GM12878 (cell line): ENCODE data around the gene CEP170B. TPM values are rescaled to one million over a fixed set of nuclear protein-coding genes. Genes with fewer than 3 reads are reported as not detected.
"Not testable (repeated sequence)": the region's sequence is repeated elsewhere in the genome, so short reads cannot be mapped to it uniquely, and the experiment has no call there.

ENCODE experiments used
- ATAC-seq: fragments of 200-7000 bp; cut with Tn5 transposase; 3 replicates; pipeline ENCODE4 v1.9.1; 2020; ENCODE audit warnings: mild to moderate bottlenecking, moderate library complexity
- BruUV-seq: library from RNA; stranded (reverse); fragments of 400-500 nt; replicated peaks from 2 replicates; lab custom pipeline; 2021; lab: Mats Ljungman, UMichigan
- CTCF ChIA-PET: fragments of 300-600 bp; sonication (Branson Sonifier 250); formaldehyde crosslinking; extraction: SDS; loops from one replicate; lab custom pipeline; 2021; ENCODE audit warnings: inconsistent platforms; lab: Yijun Ruan, JAX
- POLR2A ChIA-PET: fragments of 350-600 bp; formaldehyde crosslinking; extraction: SDS; loops from one replicate; lab custom pipeline; 2021; ENCODE audit warnings: inconsistent platforms; lab: Charles Lee
- RAD21 ChIA-PET: fragments of 300-600 bp; sonication (Branson Sonifier 250); formaldehyde crosslinking; loops from one replicate; lab custom pipeline; 2023; ENCODE audit warnings: antibody characterized with exemption; ENCODE audit not compliant: unreplicated experiment; lab: Charles Lee
- SMC1A ChIA-PET: fragments of 300-600 bp; sonication (Branson Sonifier 250); formaldehyde crosslinking; loops from one replicate; lab custom pipeline; 2023; ENCODE audit not compliant: unreplicated experiment, uncharacterized antibody; lab: Charles Lee
- DNase-seq: peaks from one replicate; pipeline ENCODE4 v3.0.0-alpha.2; 2011; ENCODE audit warnings: low read depth, low spot score
- FAIRE-seq: peaks from 3 replicates; lab custom pipeline; 2011; peaks lifted over from hg19 to GRCh38; lab: Jason Lieb, UNC
- H2AFZ ChIP-seq: 2 replicates; pipeline ENCODE4 v1.6.0; 2011; ENCODE audit warnings: low read depth, low read length, control low read depth; ENCODE audit not compliant: control insufficient read depth
- H3K27ac ChIP-seq: 2 replicates; pipeline ENCODE4 v1.5.1; 2011; ENCODE audit warnings: control low read depth; ENCODE audit not compliant: control insufficient read depth, insufficient read depth
- H3K27me3 ChIP-seq, 2 experiments: replicated peaks in 1 of 2; 2 replicates each; pipeline versions ENCODE4 v1.6.0 to v1.6.1; 2011; ENCODE audit warnings: low read length in 1 of 2; ENCODE audit not compliant: control insufficient read depth in 2 of 2, insufficient read depth in 2 of 2
- H3K36me3 ChIP-seq, 2 experiments: 2 replicates each; pipeline ENCODE4 v1.5.1; 2011; ENCODE audit warnings: low read length in 1 of 2; ENCODE audit not compliant: control insufficient read depth in 2 of 2, insufficient read depth in 2 of 2
- H3K4me1 ChIP-seq: 2 replicates; pipeline ENCODE4 v1.6.1; 2011; ENCODE audit warnings: mild to moderate bottlenecking, low read length, moderate library complexity, mixed read lengths; ENCODE audit not compliant: control insufficient read depth, insufficient read depth
- H3K4me2 ChIP-seq: 2 replicates; pipeline ENCODE4 v1.6.0; 2011; ENCODE audit warnings: control low read depth; ENCODE audit not compliant: control insufficient read depth, insufficient read depth
- H3K4me3 ChIP-seq: fragments of 200-600 bp; sonication (generic); 2 replicates; pipeline ENCODE4 v1.5.1; 2016
- H3K79me2 ChIP-seq: 2 replicates; pipeline ENCODE4 v1.6.0; 2011; ENCODE audit warnings: low read length; ENCODE audit not compliant: control insufficient read depth, insufficient read depth
- H3K9ac ChIP-seq: 2 replicates; pipeline ENCODE4 v1.8.0; 2011; ENCODE audit warnings: low read length, control low read depth, mixed read lengths; ENCODE audit not compliant: control insufficient read depth, insufficient read depth
- H3K9me3 ChIP-seq: replicated peaks from 3 replicates; pipeline ENCODE4 v1.5.1; 2011; ENCODE audit warnings: mild to moderate bottlenecking, low read length; ENCODE audit not compliant: control insufficient read depth, insufficient read depth
- H4K20me1 ChIP-seq: 2 replicates; pipeline ENCODE4 v1.6.0; 2011; ENCODE audit not compliant: control insufficient read depth, insufficient read depth
- WGBS: methylation state at CpG from one replicate; pipeline ENCODE4 v1.1.6; 2016; ENCODE audit warnings: low lambda C conversion rate; ENCODE audit not compliant: insufficient replicate concordance, insufficient coverage; ENCODE audit errors: missing lambda C conversion rate; 5-methylcytosine and 5-hydroxymethylcytosine counted together
- in situ Hi-C: fragments of 300-500 bp; cut with MboI; formaldehyde crosslinking; loops from 9 replicates; pipeline ENCODE4 v1.14.3; 2018; ENCODE audit warnings: mixed read lengths
- intact Hi-C: fragments of 100-400 bp; cut with micrococcal nuclease; formaldehyde crosslinking; loops from one replicate; pipeline ENCODE4 v1.14.2; 2022; ENCODE audit not compliant: unreplicated experiment
- polyA plus RNA-seq, 11 experiments: library from polyadenylated mRNA; depleted of rRNA in 4 of 11; unstranded in 6 of 11; stranded (reverse) in 5 of 11; fragments of >200 nt; fragmentation: Nextera tagmentation in 4 of 11; fragmentation: Illumina TruSeq in 1 of 11; extraction: Ambion mirVana in 4 of 11; extraction: Trizol in 1 of 11; gene quantifications; 1 replicate in 1 of 11; 2 replicates in 10 of 11; pipeline versions ENCODE4 v1.2.1 to v1.2.3, GENCODE V29; 2011 to 2016; ENCODE audit warnings: inconsistent platforms in 2 of 11, missing spikeins in 2 of 11, low read depth in 1 of 11
- total RNA-seq, 4 experiments: library from RNA; depleted of rRNA in 3 of 4; stranded (reverse); fragments of >200 nt in 3 of 4; fragmentation: Illumina TruSeq in 1 of 4; extraction: Trizol in 1 of 4; gene quantifications; 2 replicates each; pipeline versions ENCODE4 v1.2.1 to v1.2.3, GENCODE V29; 2013 to 2021

Gene CEP170B
- total and polyA plus RNA-seq, 10 of the 15 experiments (the other 5 are each of a cell fraction or from before 2014, with no cell fraction given) = 0.01 to 0.44 (median 0.05) TPM; not detected in 4

- H3K4me3 ChIP-seq, H3K9ac ChIP-seq, H3K27me3 ChIP-seq, H3K79me2 ChIP-seq, RAD21 ChIA-PET, H3K36me3 ChIP-seq, SMC1A ChIA-PET, BruUV-seq, H3K9me3 ChIP-seq, CTCF ChIA-PET, in situ Hi-C loops, H3K4me2 ChIP-seq, FAIRE-seq, intact Hi-C loops, ATAC-seq, H2AFZ ChIP-seq, H4K20me1 ChIP-seq, H3K27ac ChIP-seq, DNase-seq, POLR2A ChIA-PET, H3K4me1 ChIP-seq: not testable (repeated sequence)
- 63% methylated on average over 28 of the region's 29 CpGs for WGBS
Observed at GRCh38 chr14:104944436-104945205, 79.6 kb downstream of the CEP170B start.

GRCh38 chr14:104945266-104945665 is 80.2 kb downstream of the CEP170B start:
- H3K27ac ChIP-seq, intact Hi-C loops, BruUV-seq, H3K36me3 ChIP-seq, H3K4me1 ChIP-seq, H3K27me3 ChIP-seq, H3K4me2 ChIP-seq, RAD21 ChIA-PET, H3K9ac ChIP-seq, CTCF ChIA-PET, FAIRE-seq, ATAC-seq, POLR2A ChIA-PET, H3K4me3 ChIP-seq, H3K9me3 ChIP-seq, SMC1A ChIA-PET, H2AFZ ChIP-seq, H4K20me1 ChIP-seq, DNase-seq, H3K79me2 ChIP-seq, in situ Hi-C loops: not testable (repeated sequence)
- 81% methylated on average over 13 of the region's 20 CpGs for WGBS

Other genes starting within 250 kb of the CEP170B start
Only the 7 nearest of the 10 such genes appear.
- not detected in 2 replicates for gene ADSS1, start 141.0 kb upstream of the CEP170B start, total RNA-seq (2014; rRNA removed)
- not detected in 2 replicates for gene ADSS1, start 141.0 kb upstream of the CEP170B start, total RNA-seq (2014; rRNA removed; fragmentation: Illumina TruSeq; extraction: Trizol)
- gene ADSS1, start 141.0 kb upstream of the CEP170B start, total RNA-seq (2021) = 0.28 TPM in 1 of 2 replicates, not detected in the other
- gene ADSS1, start 141.0 kb upstream of the CEP170B start, polyA plus RNA-seq (2011; rRNA removed) = 0.19 and 0.39 TPM in 2 replicates
- gene ADSS1, start 141.0 kb upstream of the CEP170B start, polyA plus RNA-seq (2014; fragmentation: Illumina TruSeq; extraction: Trizol) = 0.12 TPM in 1 of 2 replicates, not detected in the other
- gene ADSS1, start 141.0 kb upstream of the CEP170B start, polyA plus RNA-seq (2014; fragmentation: Nextera tagmentation; extraction: Ambion mirVana) = under 1 TPM in 1 of 2 experiments, not detected in 1; 0.11 TPM
- gene ADSS1, start 141.0 kb upstream of the CEP170B start, polyA plus RNA-seq (2014; rRNA removed) = 0.45 TPM in 1 of 2 replicates, not detected in the other
- not detected for gene ADSS1, start 141.0 kb upstream of the CEP170B start, polyA plus RNA-seq (2016; fragmentation: Nextera tagmentation; extraction: Ambion mirVana)
- 182 and 197 TPM in 2 replicates for gene SIVA1, start 112.1 kb upstream of the CEP170B start, total RNA-seq (2014; rRNA removed)
- 18.8 and 26.6 TPM in 2 replicates for gene SIVA1, start 112.1 kb upstream of the CEP170B start, total RNA-seq (2014; rRNA removed; fragmentation: Illumina TruSeq; extraction: Trizol)
- gene SIVA1, start 112.1 kb upstream of the CEP170B start, total RNA-seq (2021) = 128 and 137 TPM in 2 replicates
- 29.6 and 75.5 TPM in 2 replicates for gene SIVA1, start 112.1 kb upstream of the CEP170B start, polyA plus RNA-seq (2011; rRNA removed)
- 4.0 and 7.6 TPM in 2 replicates for gene SIVA1, start 112.1 kb upstream of the CEP170B start, polyA plus RNA-seq (2014; fragmentation: Illumina TruSeq; extraction: Trizol)
- gene SIVA1, start 112.1 kb upstream of the CEP170B start, polyA plus RNA-seq (2014; fragmentation: Nextera tagmentation; extraction: Ambion mirVana) = 10 to 100 TPM in 1 of 2 experiments, 1 to 10 TPM in 1; 4.6 to 30.6 TPM
- 173 and 207 TPM in 2 replicates for gene SIVA1, start 112.1 kb upstream of the CEP170B start, polyA plus RNA-seq (2014; rRNA removed)
- gene SIVA1, start 112.1 kb upstream of the CEP170B start, polyA plus RNA-seq (2016; fragmentation: Nextera tagmentation; extraction: Ambion mirVana) = 100 to 1,000 TPM; 270 to 282 TPM
- gene AKT1, start 69.5 kb upstream of the CEP170B start, total RNA-seq (2014; rRNA removed) = 70.8 and 83.6 TPM in 2 replicates
- gene AKT1, start 69.5 kb upstream of the CEP170B start, total RNA-seq (2014; rRNA removed; fragmentation: Illumina TruSeq; extraction: Trizol) = 55.9 and 62.4 TPM in 2 replicates
- 102 and 110 TPM in 2 replicates for gene AKT1, start 69.5 kb upstream of the CEP170B start, total RNA-seq (2021)
- gene AKT1, start 69.5 kb upstream of the CEP170B start, polyA plus RNA-seq (2011; rRNA removed) = 44.8 and 70.3 TPM in 2 replicates
- gene AKT1, start 69.5 kb upstream of the CEP170B start, polyA plus RNA-seq (2014; fragmentation: Illumina TruSeq; extraction: Trizol) = 19.3 and 55.4 TPM in 2 replicates
- 1 to 10 TPM in 1 of 2 experiments, under 1 TPM in 1; 0.63 to 1.4 TPM for gene AKT1, start 69.5 kb upstream of the CEP170B start, polyA plus RNA-seq (2014; fragmentation: Nextera tagmentation; extraction: Ambion mirVana)
- 92.3 and 101 TPM in 2 replicates for gene AKT1, start 69.5 kb upstream of the CEP170B start, polyA plus RNA-seq (2014; rRNA removed)
- gene AKT1, start 69.5 kb upstream of the CEP170B start, polyA plus RNA-seq (2016; fragmentation: Nextera tagmentation; extraction: Ambion mirVana) = 1 to 10 TPM; 9.0 to 9.2 TPM
- gene ZBTB42, start 64.2 kb upstream of the CEP170B start, total RNA-seq (2014; rRNA removed) = 0.33 and 0.68 TPM in 2 replicates
- 0.46 and 0.54 TPM in 2 replicates for gene ZBTB42, start 64.2 kb upstream of the CEP170B start, total RNA-seq (2014; rRNA removed; fragmentation: Illumina TruSeq; extraction: Trizol)
- 1.2 and 1.3 TPM in 2 replicates for gene ZBTB42, start 64.2 kb upstream of the CEP170B start, total RNA-seq (2021)
- gene ZBTB42, start 64.2 kb upstream of the CEP170B start, polyA plus RNA-seq (2011; rRNA removed) = 0.10 and 0.22 TPM in 2 replicates
- gene ZBTB42, start 64.2 kb upstream of the CEP170B start, polyA plus RNA-seq (2014; fragmentation: Illumina TruSeq; extraction: Trizol) = 0.13 TPM in 1 of 2 replicates, not detected in the other
- under 1 TPM in 1 of 2 experiments, not detected in 1; 0.05 TPM for gene ZBTB42, start 64.2 kb upstream of the CEP170B start, polyA plus RNA-seq (2014; fragmentation: Nextera tagmentation; extraction: Ambion mirVana)
- 0.51 and 0.94 TPM in 2 replicates for gene ZBTB42, start 64.2 kb upstream of the CEP170B start, polyA plus RNA-seq (2014; rRNA removed)
- gene ZBTB42, start 64.2 kb upstream of the CEP170B start, polyA plus RNA-seq (2016; fragmentation: Nextera tagmentation; extraction: Ambion mirVana) = under 1 TPM in 1 of 2 experiments, not detected in 1; 0.23 TPM
- 32.1 and 43.2 TPM in 2 replicates for gene PLD4, start 59.6 kb downstream of the CEP170B start, total RNA-seq (2014; rRNA removed)
- gene PLD4, start 59.6 kb downstream of the CEP170B start, total RNA-seq (2014; rRNA removed; fragmentation: Illumina TruSeq; extraction: Trizol) = 7.2 and 9.1 TPM in 2 replicates
- gene PLD4, start 59.6 kb downstream of the CEP170B start, total RNA-seq (2021) = 54.3 and 57.7 TPM in 2 replicates
- gene PLD4, start 59.6 kb downstream of the CEP170B start, polyA plus RNA-seq (2011; rRNA removed) = 0.04 and 0.20 TPM in 2 replicates
- gene PLD4, start 59.6 kb downstream of the CEP170B start, polyA plus RNA-seq (2014; fragmentation: Illumina TruSeq; extraction: Trizol) = 2.7 and 5.3 TPM in 2 replicates
- gene PLD4, start 59.6 kb downstream of the CEP170B start, polyA plus RNA-seq (2014; fragmentation: Nextera tagmentation; extraction: Ambion mirVana) = under 1 TPM; 0.27 to 0.37 TPM
- 36.3 and 46.7 TPM in 2 replicates for gene PLD4, start 59.6 kb downstream of the CEP170B start, polyA plus RNA-seq (2014; rRNA removed)
- 10 to 100 TPM; 10.6 to 13.0 TPM for gene PLD4, start 59.6 kb downstream of the CEP170B start, polyA plus RNA-seq (2016; fragmentation: Nextera tagmentation; extraction: Ambion mirVana)
- not detected in 2 replicates for gene AHNAK2, start 113.1 kb downstream of the CEP170B start, total RNA-seq (2014; rRNA removed)
- not detected in 2 replicates for gene AHNAK2, start 113.1 kb downstream of the CEP170B start, total RNA-seq (2014; rRNA removed; fragmentation: Illumina TruSeq; extraction: Trizol)
- gene AHNAK2, start 113.1 kb downstream of the CEP170B start, total RNA-seq (2021) = 0.03 and 0.10 TPM in 2 replicates
- 0.03 TPM in 1 of 2 replicates, not detected in the other for gene AHNAK2, start 113.1 kb downstream of the CEP170B start, polyA plus RNA-seq (2011; rRNA removed)
- not detected in 2 replicates for gene AHNAK2, start 113.1 kb downstream of the CEP170B start, polyA plus RNA-seq (2014; fragmentation: Illumina TruSeq; extraction: Trizol)
- not detected for gene AHNAK2, start 113.1 kb downstream of the CEP170B start, polyA plus RNA-seq (2014; fragmentation: Nextera tagmentation; extraction: Ambion mirVana)
- not detected in 2 replicates for gene AHNAK2, start 113.1 kb downstream of the CEP170B start, polyA plus RNA-seq (2014; rRNA removed)
- gene AHNAK2, start 113.1 kb downstream of the CEP170B start, polyA plus RNA-seq (2016; fragmentation: Nextera tagmentation; extraction: Ambion mirVana) = not detected
- gene CLBA1, start 120.5 kb downstream of the CEP170B start, total RNA-seq (2014; rRNA removed) = 0.76 and 0.96 TPM in 2 replicates
- 0.45 and 0.74 TPM in 2 replicates for gene CLBA1, start 120.5 kb downstream of the CEP170B start, total RNA-seq (2014; rRNA removed; fragmentation: Illumina TruSeq; extraction: Trizol)
- 0.56 and 0.90 TPM in 2 replicates for gene CLBA1, start 120.5 kb downstream of the CEP170B start, total RNA-seq (2021)
- gene CLBA1, start 120.5 kb downstream of the CEP170B start, polyA plus RNA-seq (2011; rRNA removed) = 0.38 and 0.59 TPM in 2 replicates
- gene CLBA1, start 120.5 kb downstream of the CEP170B start, polyA plus RNA-seq (2014; fragmentation: Illumina TruSeq; extraction: Trizol) = 0.24 and 0.62 TPM in 2 replicates
- under 1 TPM in 1 of 2 experiments, not detected in 1; 0.07 TPM for gene CLBA1, start 120.5 kb downstream of the CEP170B start, polyA plus RNA-seq (2014; fragmentation: Nextera tagmentation; extraction: Ambion mirVana)
- 0.72 and 1.1 TPM in 2 replicates for gene CLBA1, start 120.5 kb downstream of the CEP170B start, polyA plus RNA-seq (2014; rRNA removed)
- 1 to 10 TPM in 1 of 2 experiments, under 1 TPM in 1; 0.62 to 1.1 TPM for gene CLBA1, start 120.5 kb downstream of the CEP170B start, polyA plus RNA-seq (2016; fragmentation: Nextera tagmentation; extraction: Ambion mirVana)